DMS114 treated with DMSO at 0.1 percent for 48 hours (cell line): Measurements from ENCODE around the gene RAB23.

Experiments used
- DNase-seq: peaks from one replicate; lab custom pipeline; 2025; ENCODE audit not compliant: unreplicated experiment; lab: John Stamatoyannopoulos, UW

RAB23 gene

DNA sequence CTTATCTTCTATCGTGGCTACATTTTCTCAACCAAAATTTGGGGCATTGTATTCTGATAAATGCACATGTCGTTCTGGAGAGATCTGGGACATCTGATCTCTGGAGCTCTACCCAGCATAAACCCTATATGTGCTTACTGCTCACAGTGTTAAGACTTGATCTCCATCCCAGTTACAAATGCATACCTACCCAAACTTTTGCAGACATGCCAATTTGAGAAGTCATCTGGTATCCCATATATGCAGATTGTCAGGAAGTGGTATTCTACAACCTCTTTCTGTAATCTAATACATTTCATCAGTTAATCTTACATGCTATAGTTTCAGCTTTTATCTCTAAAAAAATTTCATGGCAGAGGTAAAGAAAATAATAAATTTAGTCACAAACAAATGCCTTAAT, 38.8 kb downstream of the RAB23 start:
- no peak for DNase-seq

DNA sequence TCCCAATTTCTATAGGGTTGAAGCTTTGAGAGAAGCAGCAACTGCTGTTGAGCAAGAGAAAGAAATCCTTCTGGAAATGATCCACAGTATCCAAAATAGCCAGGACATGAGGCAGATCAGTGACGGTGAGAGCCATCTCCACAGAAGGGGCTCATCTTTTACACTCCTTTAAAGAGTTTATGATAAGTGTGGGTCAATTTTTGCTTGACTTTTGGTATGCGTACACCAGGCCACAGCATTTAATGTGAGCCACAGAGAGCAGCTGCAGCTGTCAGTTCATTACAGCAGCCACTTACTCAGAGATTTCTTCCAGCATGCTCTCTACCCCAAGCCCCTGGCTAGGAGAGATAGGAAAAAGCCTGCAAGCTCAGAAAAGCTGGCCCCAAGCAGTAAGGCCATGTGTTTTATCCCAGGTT, 40.1 kb downstream of the RAB23 start:
- DNase-seq: no peak

DNA sequence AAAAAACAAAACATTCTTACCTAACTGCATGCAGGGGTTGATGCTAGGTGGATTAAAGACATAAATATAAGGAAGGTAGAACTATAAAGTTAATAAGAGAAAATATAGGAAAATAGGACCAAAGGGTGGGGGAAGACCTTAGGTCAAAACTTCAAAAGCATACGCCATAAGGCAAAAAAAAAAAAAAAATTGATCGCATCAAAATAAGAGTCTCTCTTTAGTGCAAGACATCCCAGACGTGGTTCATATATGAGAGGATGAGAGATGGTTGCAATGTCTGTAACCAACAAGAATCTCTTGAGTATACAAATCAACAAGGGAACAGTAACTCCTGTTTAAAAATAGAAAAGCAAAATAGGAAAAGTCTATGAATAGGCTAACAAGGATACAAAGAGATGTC, 41.5 kb downstream of the RAB23 start:
- no peak for DNase-seq

GRCh38 chr6:57177545-57178265, 44.4 kb downstream of the RAB23 start:
- DNase-seq: no peak

DNA sequence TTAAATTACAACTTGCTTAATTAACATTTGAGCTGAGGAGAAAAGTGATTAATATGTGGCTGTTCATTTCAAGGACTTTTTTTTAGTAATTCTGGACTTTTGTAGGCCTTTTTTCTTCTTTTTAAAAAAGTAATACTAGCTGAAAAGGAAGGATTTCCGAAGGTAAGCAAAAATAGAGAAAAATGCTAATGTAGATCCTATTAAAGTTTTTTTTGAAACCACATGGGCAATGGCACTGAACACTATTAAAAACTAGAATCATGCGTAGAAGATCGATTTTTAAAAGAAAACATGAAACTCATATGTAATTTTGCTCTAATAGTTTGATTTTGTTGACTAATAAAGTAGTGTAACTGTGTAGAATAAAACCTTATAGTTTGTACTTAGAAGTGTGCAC, 47.6 kb downstream of the RAB23 start:
- DNase-seq: no peak

DNA sequence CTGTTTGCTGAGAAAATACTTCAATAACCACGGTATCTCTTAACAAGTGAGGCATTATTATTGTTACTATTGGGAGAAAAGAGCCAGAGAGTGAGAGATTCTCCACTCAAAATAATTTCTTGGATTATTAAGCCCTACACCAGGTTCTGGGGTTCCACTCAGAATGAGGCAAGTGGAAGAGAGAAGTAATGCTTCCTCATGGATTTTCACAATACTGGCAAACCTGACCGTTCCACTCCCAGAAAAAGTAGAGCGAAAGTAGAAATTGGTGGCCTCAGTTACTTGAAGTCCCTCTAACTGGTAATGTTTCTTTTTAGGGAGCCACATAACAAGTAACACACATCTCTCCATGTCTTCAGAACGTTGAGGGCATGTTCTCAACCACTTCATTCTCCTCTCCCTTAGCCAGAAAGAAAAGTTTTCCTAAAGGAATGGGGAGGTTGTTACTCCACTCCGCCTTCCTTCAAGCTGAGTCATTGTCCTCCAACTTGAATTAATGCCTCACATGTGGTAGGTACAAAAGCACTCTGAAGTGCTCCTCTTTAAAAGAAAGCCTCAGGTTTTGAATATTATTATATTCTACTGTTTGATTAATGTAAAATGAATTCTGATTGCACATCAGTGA, 48.1 kb downstream of the RAB23 start:
- no peak for DNase-seq

DNA sequence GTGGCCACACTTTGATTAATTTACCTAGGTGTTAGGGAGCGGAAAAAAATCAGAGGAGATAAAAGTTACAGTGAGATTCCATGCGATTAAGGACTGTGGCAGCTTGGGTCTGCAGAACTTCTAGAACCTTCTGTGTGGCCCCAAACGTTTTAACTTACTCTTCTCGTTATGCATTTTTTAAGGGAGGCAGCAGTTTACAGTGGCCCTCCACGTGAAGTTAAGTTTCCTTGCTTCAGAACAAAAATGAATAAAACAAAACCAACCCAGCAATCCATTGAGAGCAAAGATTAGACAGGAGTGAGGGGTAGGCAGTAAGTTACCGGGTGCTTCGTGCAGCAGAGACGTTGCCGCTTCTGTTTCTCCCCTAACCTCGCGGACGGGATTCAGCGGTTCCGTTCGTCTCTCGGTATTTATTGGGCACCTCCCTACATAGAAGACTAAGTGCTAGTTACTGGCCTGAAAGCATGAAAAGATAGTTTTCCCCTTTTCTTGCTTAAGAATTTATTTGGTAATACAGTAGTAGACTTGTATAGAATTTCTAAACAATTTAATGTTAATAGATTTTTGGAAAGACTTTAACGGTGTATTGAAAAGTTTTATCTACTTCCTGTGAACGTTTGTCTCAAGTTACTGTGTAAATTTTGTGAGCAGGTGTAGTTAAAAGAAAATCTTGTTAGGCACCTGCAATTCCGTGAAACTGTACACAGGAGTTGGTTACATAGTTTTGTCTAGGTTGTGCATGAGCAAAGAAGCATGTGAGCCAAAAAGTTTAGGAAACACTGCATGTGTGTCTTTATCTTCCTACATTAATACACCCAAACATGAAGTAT, 48.8 kb downstream of the RAB23 start:
- DNase-seq: peak; percentile 37

GRCh38 chr6:57172136-57173055, 49.7 kb downstream of the RAB23 start, which contains the start of gene BAG2:
Gene BAG2 (plus strand): TSS chr6:57172326. CDS start chr6:57172698, 372 bp downstream.
- peak; percentile 90 for DNase-seq

DNA sequence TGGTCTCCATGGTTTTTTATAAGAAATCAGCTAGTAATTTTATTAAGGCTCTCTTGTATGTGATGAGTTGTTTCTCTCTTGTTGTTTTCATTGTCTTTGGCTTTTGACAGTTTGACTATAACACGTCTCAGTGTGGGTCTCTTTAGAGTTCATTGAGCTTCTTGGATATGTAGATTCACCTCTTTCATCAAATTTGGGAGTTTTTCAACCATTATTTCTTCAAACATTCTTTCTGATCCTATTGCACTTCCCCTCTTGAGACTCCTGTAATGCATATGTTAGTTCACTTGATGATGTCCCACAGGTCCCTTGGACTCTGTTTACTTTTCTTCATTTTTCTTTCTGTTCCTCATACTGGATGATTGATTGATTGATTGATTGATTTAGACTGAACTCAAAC, 57.0 kb downstream of the RAB23 start:
- no peak for DNase-seq

- no peak for DNase-seq
These were observed 58.2 kb downstream of the RAB23 start for GRCh38 chr6:57163956-57164355.

DNA sequence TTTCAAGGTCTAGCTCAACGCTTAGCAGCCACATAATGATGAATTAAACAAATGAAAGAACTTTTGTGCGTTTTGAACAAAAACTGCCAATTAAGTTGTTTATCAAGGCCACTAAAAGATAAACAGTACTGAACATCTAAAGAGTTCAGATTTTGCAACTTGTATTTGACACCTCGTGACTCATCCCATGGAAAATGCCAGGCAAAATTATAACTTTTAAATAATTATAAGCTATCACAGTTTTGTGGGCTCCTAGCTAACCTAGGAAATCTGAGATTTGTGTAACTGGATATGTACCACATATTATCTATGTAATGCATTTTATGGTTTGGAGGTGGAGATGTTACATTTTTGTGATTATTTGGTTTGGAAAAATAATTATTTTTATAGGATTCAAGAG, 59.6 kb downstream of the RAB23 start:
- no peak for DNase-seq

DNA sequence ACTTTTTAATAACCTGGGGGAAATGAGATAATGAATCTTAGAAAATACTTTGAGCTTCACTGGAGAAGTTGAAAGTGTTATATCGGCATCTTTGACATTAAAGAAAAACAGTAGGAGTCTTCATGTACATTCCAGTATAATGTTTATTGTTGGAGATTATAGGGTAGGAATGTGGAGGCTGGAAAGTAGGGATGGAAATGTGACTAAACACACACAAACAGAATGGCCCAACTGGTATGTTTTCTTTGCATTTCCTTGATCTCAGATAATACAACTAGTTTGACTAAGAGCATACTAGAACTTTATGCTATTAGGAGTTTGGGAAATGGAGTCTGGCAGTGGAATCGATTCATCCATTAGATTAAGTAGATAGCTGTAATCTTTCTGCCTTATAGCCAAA, 60.1 kb downstream of the RAB23 start:
- no peak for DNase-seq

GRCh38 chr6:57159127-57159526, 63.0 kb downstream of the RAB23 start:
- DNase-seq: no peak

DNA sequence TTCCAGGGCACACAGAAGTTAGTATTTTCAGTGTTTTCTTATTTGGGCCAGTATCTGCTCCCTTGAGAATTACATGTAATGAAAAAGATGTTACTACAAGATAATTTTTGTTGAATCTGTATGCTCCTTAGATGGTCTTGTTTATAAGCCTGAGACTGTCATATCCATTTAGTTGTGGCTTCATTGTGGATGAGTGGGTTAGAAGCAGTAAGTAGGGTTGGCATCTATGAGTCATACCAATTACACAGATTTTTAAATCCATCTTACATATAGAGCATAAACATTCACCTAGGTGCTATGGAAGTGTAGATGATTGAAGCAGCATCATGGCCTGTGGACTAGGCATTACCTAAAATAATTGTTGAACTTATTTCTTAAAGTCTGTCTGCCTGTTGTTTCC, 63.4 kb downstream of the RAB23 start:
- no peak for DNase-seq

- no peak for DNase-seq
These were observed 73.9 kb downstream of the RAB23 start for GRCh38 chr6:57147955-57148858.

DNA sequence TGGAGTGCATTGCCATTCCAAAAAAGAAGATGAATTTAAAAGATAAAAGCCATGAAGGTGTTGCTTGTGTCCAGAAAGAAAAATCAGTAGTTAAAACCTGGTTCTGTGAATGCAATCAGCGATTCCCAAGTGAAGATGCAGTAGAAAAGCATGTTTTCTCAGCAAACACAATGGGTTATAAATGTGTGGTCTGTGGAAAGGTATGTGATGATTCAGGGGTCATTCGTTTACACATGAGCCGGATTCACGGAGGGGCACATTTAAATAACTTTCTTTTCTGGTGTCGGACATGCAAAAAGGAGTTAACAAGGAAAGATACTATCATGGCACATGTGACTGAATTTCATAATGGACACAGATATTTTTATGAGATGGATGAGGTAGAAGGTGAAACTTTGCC, 74.7 kb downstream of the RAB23 start:
- no peak for DNase-seq

GRCh38 chr6:57143690-57144089, 78.4 kb downstream of the RAB23 start:
- DNase-seq: no peak

GRCh38 chr6:57142178-57142525, 80.0 kb downstream of the RAB23 start:
- DNase-seq: no peak

DNA sequence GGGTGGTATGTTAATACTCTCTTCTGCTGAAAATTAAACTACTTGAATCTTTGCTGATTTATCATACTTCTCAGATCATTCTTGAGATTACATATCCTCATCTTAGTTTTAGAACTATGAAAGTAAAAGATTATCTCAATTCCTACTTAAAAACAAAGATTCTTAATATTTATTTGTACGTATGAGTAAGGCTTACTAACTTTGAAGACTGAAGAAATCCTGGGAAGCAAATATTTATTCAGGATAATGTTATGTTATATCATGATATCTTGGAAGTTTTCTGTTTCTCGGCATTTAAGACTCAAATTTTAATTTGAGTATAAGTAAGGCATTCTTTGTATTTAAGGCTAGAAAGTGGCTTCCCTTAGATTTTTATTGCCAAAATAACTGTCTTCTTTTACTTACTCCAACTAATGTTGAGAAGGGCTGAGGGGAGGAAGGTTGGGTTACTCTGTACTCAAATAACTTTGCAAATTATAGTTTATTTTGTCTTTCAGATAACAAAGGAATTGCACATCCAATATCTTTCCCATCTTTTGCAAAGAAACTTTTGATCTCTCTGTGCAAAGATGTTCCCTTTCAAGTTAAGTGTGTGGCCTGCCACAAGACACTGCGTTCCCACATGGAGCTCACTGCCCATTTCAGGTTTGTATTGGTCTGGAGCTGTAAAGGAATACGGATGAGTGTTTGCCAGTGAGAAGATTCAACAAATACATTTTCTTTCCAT, 80.5 kb downstream of the RAB23 start:
- no peak for DNase-seq
